Neural cell (in vitro differentiated cells): Measurements from ENCODE around the gene MYO1H. TPM values are rescaled to one million over a fixed set of nuclear protein-coding genes. Genes with fewer than 3 reads are reported as not detected.

ENCODE experiments used
- H2AFZ ChIP-seq: fragments of 200-600, 300-800 bp; sonication (generic), shearing (Covaris generic); 2 replicates; pipeline ENCODE4 v1.6.0; 2014; ENCODE audit warnings: low read depth, mild to moderate bottlenecking, antibody characterized with exemption, low read length, moderate library complexity
- H3F3A ChIP-seq: fragments of 200-600 bp; shearing (Covaris generic); 2 replicates; pipeline ENCODE4 v1.6.1; 2016; ENCODE audit warnings: mild to moderate bottlenecking, moderate library complexity, mixed read lengths, antibody characterized with exemption, low read length; ENCODE audit not compliant: insufficient read depth, poor library complexity, severe bottlenecking
- H3K27ac ChIP-seq: fragments of 200-600, 300-800 bp; sonication (generic), shearing (Covaris generic); 2 replicates; pipeline ENCODE4 v1.5.1; 2014; ENCODE audit warnings: mild to moderate bottlenecking, low read length, moderate library complexity
- H3K27me3 ChIP-seq: fragments of 300-800, 200-600 bp; sonication (generic), shearing (Covaris generic); 2 replicates; pipeline ENCODE4 v1.6.0; 2014; ENCODE audit warnings: mild to moderate bottlenecking, low read depth, low read length, moderate library complexity; ENCODE audit not compliant: insufficient read depth
- H3K36me3 ChIP-seq: fragments of 300-800, 200-600 bp; sonication (generic), shearing (Covaris generic); 2 replicates; pipeline ENCODE4 v1.5.1; 2014; ENCODE audit warnings: mild to moderate bottlenecking, antibody characterized with exemption, low read length, moderate library complexity; ENCODE audit not compliant: insufficient read depth
- H3K4me2 ChIP-seq: fragments of 300-800, 200-600 bp; sonication (generic), shearing (Covaris generic); 2 replicates; pipeline ENCODE4 v1.6.0; 2014; ENCODE audit warnings: mild to moderate bottlenecking, low read length
- H3K4me3 ChIP-seq: fragments of 300-800, 200-600 bp; sonication (generic), shearing (Covaris generic); 2 replicates; pipeline ENCODE4 v1.5.1; 2014; ENCODE audit warnings: mild to moderate bottlenecking, low read length, moderate library complexity
- H3K79me2 ChIP-seq: fragments of 200-600 bp; shearing (Covaris generic); replicated peaks from 2 replicates; pipeline ENCODE4 v1.6.0; 2014; ENCODE audit warnings: mild to moderate bottlenecking, low read length, moderate library complexity; ENCODE audit not compliant: insufficient read depth
- H3K9ac ChIP-seq: fragments of 300-800, 200-600 bp; sonication (generic), shearing (Covaris generic); 2 replicates; pipeline ENCODE4 v1.6.1; 2016; ENCODE audit warnings: mild to moderate bottlenecking, low read length, mixed read lengths
- H3K9me2 ChIP-seq: fragments of 200-600 bp; shearing (Covaris generic); 2 replicates; pipeline ENCODE4 v1.6.1; 2016; ENCODE audit warnings: mild to moderate bottlenecking, low read length, mixed read lengths; ENCODE audit not compliant: insufficient read depth
- H3K9me3 ChIP-seq: fragments of 200-600, 300-800 bp; sonication (generic), shearing (Covaris generic); 2 replicates; pipeline ENCODE4 v1.6.1; 2016; ENCODE audit warnings: mild to moderate bottlenecking, mixed run types, low read length, moderate library complexity, mixed read lengths
- H4K20me1 ChIP-seq: fragments of 200-600 bp; shearing (Covaris generic); 2 replicates; pipeline ENCODE4 v1.6.1; 2016; ENCODE audit warnings: mild to moderate bottlenecking, mixed run types; ENCODE audit not compliant: insufficient read depth
- EP300 ChIP-seq: fragments of 450-650 bp; conservative IDR thresholded peaks from 2 replicates; pipeline ENCODE4 v1.6.1; 2014; ENCODE audit warnings: antibody characterized with exemption, mild to moderate bottlenecking, moderate library complexity; ENCODE audit not compliant: poor library complexity, severe bottlenecking
- EZH2 ChIP-seq: fragments of 200-600, 300-800 bp; shearing (Covaris generic), sonication (generic); IDR thresholded peaks from 2 replicates; pipeline ENCODE4 v1.6.1; 2014; ENCODE audit warnings: antibody characterized with exemption, low read length, borderline replicate concordance, mild to moderate bottlenecking; ENCODE audit not compliant: insufficient read depth, poor library complexity, severe bottlenecking
- MXI1 ChIP-seq: fragments of 450-650 bp; conservative IDR thresholded peaks from 2 replicates; pipeline ENCODE4 v1.6.1; 2014; ENCODE audit warnings: antibody characterized with exemption, mild to moderate bottlenecking; ENCODE audit not compliant: poor library complexity, severe bottlenecking
- POLR2AphosphoS5 ChIP-seq: IDR thresholded peaks from 2 replicates; pipeline ENCODE4 v1.6.1; 2012
- RAD21 ChIP-seq: fragments of 450-650 bp; conservative IDR thresholded peaks from 2 replicates; pipeline ENCODE4 v1.6.1; 2014; ENCODE audit warnings: antibody characterized with exemption, mild to moderate bottlenecking, moderate library complexity
- SMC3 ChIP-seq: fragments of 450-650 bp; conservative IDR thresholded peaks from 2 replicates; pipeline ENCODE4 v1.6.1; 2014; ENCODE audit warnings: antibody characterized with exemption, mild to moderate bottlenecking, moderate library complexity; ENCODE audit not compliant: poor library complexity
- polyA plus RNA-seq: library from polyadenylated mRNA; depleted of rRNA; stranded (reverse); fragments of >200 nt; gene quantifications from 2 replicates; pipeline ENCODE4 v1.2.3, GENCODE V29; 2014
- TF ChIP-seq, protein P1 (sequence below): fragments of 450-650 bp; IDR thresholded peaks from 2 replicates; pipeline ENCODE4 v1.5.1; 2014; ENCODE audit warnings: antibody characterized with exemption, mild to moderate bottlenecking, moderate library complexity; ENCODE audit not compliant: poor library complexity, severe bottlenecking
- TF ChIP-seq, protein P2 (sequence below): IDR thresholded peaks from 2 replicates; pipeline ENCODE4 v1.6.1; 2012; ENCODE audit warnings: borderline replicate concordance

MYO1H gene
- polyA plus RNA-seq, 1 donor from 2014 or later = 10.6 TPM

DNA sequence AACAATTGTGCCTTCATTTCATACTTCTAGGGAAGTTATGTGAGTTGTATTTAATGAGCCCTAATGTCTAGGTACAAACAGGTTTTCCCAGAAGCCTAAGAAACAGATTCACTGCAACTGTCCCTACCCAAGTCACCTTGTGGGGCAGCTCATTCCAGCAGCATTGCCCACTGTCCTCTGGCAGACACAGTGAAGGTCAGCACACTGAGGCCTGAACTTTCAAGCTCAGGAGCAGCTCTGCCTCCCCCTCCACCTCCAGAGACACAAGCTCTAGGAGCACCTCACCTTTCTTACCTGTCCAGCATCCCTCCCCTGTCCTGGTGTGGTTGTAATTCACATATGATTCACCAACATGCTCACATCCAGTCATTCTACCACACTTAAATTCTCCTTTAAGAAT, 145.4 kb downstream of the MYO1H start:
- H3K4me3 ChIP-seq = no peak overlapping the region
- H3K4me2 ChIP-seq = no peak overlapping the region
- TF ChIP-seq POLR2AphosphoS5 = no peak
- no peaks in the 10 kb centered on the region for H3K79me2 ChIP-seq
- H3K9me3 ChIP-seq = no peaks in the 10 kb centered on the region
- H2AFZ ChIP-seq = no peak overlapping the region
- H3K36me3 ChIP-seq = peaks cover 3% of the 10 kb centered on the region
- H3K27me3 ChIP-seq = no peaks in the 10 kb centered on the region
- no peaks in the 10 kb centered on the region for H3K9me2 ChIP-seq
- no peak overlapping the region for H3K9ac ChIP-seq
- H4K20me1 ChIP-seq = no peaks in the 10 kb centered on the region
- H3K27ac ChIP-seq = no peak overlapping the region
- no peaks in the 10 kb centered on the region for H3F3A ChIP-seq

DNA sequence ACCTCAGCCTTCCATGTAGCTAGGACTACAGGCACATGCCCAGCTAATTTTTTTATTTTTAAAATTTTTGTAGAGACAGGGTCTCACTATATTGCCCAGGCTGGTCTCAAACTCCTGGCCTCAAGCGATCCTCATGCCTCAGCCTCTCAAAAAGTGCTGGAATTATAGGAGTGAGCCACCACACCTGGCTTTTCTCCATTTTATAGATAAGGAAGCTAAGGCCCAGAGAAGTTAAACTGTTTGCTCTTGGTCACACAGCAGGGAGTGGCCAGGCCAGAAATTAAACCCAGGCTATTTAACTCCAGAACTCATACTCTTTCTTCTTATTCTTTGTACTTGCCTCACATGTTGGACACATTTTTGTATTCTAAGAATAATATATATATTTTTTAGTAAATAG, 146.2 kb downstream of the MYO1H start:
- Histone ChIP-seq H3K79me2 (no peaks in the 10 kb centered on the region), H3K4me2 (no peak overlapping the region), H3K27me3 (no peaks in the 10 kb centered on the region), H3K36me3 (no peaks in the 10 kb centered on the region), H3K9me3 (no peaks in the 10 kb centered on the region), H2AFZ (no peak overlapping the region), H3K9me2 (no peaks in the 10 kb centered on the region), H4K20me1 (no peaks in the 10 kb centered on the region), H3K9ac (no peak overlapping the region), H3K27ac (no peak overlapping the region), H3F3A (no peaks in the 10 kb centered on the region), H3K4me3 (no peak overlapping the region)
- TF ChIP-seq EP300 (no peak), POLR2AphosphoS5 (no peak), RAD21 (no peak), MXI1 (no peak), EZH2 (no peak)

DNA sequence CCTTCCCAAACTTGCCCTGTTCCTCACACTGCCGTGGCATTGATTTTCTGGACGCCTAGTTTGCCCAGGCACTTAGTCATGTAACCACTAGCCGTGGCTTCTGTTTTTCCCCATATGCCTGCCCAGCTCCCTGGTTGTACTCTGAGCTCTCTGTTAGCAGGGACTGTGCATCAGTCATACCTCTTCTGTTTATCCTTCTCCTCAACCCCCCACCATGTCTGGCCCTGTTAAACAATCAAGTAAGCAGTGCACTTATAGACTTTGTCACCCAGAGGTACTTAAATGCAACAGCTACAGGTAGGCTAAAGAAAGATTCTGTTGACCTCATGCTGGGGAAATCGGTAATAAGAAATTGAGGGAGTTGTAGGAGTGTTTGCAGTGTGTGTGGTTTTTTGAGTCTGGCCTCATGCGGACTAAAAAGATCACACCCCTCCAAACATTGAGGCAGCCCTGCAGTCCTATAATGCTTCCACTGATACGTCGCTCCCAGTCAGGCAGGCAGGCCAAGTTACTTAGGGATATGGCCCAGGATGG, 146.7 kb downstream of the MYO1H start:
- no peaks in the 10 kb centered on the region for H3K36me3 ChIP-seq
- H3K4me2 ChIP-seq = no peak overlapping the region
- H3K9ac ChIP-seq = no peak overlapping the region
- no peak overlapping the region for H3K27ac ChIP-seq
- H3K4me3 ChIP-seq = no peak overlapping the region
- H3K9me2 ChIP-seq = no peaks in the 10 kb centered on the region
- no peaks in the 10 kb centered on the region for H3K27me3 ChIP-seq
- no peak overlapping the region for H2AFZ ChIP-seq
- no peaks in the 10 kb centered on the region for H3K9me3 ChIP-seq
- no peaks in the 10 kb centered on the region for H3F3A ChIP-seq
- no peaks in the 10 kb centered on the region for H4K20me1 ChIP-seq
- TF ChIP-seq, protein P1, sequence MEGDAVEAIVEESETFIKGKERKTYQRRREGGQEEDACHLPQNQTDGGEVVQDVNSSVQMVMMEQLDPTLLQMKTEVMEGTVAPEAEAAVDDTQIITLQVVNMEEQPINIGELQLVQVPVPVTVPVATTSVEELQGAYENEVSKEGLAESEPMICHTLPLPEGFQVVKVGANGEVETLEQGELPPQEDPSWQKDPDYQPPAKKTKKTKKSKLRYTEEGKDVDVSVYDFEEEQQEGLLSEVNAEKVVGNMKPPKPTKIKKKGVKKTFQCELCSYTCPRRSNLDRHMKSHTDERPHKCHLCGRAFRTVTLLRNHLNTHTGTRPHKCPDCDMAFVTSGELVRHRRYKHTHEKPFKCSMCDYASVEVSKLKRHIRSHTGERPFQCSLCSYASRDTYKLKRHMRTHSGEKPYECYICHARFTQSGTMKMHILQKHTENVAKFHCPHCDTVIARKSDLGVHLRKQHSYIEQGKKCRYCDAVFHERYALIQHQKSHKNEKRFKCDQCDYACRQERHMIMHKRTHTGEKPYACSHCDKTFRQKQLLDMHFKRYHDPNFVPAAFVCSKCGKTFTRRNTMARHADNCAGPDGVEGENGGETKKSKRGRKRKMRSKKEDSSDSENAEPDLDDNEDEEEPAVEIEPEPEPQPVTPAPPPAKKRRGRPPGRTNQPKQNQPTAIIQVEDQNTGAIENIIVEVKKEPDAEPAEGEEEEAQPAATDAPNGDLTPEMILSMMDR = no peak
- TF ChIP-seq SMC3 (no peak), EP300 (no peak), RAD21 (no peak), POLR2AphosphoS5 (no peak), MXI1 (no peak), EZH2 (no peak)
- TF ChIP-seq, protein P2, sequence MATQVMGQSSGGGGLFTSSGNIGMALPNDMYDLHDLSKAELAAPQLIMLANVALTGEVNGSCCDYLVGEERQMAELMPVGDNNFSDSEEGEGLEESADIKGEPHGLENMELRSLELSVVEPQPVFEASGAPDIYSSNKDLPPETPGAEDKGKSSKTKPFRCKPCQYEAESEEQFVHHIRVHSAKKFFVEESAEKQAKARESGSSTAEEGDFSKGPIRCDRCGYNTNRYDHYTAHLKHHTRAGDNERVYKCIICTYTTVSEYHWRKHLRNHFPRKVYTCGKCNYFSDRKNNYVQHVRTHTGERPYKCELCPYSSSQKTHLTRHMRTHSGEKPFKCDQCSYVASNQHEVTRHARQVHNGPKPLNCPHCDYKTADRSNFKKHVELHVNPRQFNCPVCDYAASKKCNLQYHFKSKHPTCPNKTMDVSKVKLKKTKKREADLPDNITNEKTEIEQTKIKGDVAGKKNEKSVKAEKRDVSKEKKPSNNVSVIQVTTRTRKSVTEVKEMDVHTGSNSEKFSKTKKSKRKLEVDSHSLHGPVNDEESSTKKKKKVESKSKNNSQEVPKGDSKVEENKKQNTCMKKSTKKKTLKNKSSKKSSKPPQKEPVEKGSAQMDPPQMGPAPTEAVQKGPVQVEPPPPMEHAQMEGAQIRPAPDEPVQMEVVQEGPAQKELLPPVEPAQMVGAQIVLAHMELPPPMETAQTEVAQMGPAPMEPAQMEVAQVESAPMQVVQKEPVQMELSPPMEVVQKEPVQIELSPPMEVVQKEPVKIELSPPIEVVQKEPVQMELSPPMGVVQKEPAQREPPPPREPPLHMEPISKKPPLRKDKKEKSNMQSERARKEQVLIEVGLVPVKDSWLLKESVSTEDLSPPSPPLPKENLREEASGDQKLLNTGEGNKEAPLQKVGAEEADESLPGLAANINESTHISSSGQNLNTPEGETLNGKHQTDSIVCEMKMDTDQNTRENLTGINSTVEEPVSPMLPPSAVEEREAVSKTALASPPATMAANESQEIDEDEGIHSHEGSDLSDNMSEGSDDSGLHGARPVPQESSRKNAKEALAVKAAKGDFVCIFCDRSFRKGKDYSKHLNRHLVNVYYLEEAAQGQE = no peak
- H3K79me2 ChIP-seq = no peaks in the 10 kb centered on the region
